Measurements from ENCODE around the gene MT1E.

DNA sequence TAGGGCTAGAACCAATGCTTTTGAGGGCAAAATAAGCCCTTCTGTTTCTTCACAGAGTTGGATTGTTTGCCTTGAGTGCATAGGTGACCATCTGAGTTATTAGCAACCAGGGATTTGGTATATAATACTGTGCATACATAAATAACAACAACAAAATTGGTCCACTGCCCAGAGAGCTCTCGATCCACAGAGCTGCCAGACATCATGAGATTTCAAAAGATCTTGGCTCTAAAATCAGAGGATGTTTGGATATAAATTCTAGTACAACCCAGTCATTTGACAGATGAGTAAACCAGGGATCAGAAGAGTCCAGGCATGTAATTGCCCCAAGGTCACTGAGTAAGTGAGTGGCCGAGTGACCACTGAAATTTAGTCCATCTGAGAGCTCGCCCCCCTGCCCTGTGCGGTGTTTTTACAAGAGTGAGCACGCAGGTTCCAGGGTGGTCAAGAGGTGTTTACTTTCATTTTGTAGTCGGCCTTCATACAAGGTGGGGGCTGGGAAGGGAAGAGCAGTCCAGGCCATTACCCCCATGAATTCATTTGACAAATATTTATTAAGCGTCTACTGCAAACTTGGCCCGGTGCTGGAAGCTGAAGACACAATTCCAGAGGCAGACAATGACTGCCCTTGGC, 19.0 kb upstream of the MT1E start:
- TF ChIP-seq, protein P1, sequence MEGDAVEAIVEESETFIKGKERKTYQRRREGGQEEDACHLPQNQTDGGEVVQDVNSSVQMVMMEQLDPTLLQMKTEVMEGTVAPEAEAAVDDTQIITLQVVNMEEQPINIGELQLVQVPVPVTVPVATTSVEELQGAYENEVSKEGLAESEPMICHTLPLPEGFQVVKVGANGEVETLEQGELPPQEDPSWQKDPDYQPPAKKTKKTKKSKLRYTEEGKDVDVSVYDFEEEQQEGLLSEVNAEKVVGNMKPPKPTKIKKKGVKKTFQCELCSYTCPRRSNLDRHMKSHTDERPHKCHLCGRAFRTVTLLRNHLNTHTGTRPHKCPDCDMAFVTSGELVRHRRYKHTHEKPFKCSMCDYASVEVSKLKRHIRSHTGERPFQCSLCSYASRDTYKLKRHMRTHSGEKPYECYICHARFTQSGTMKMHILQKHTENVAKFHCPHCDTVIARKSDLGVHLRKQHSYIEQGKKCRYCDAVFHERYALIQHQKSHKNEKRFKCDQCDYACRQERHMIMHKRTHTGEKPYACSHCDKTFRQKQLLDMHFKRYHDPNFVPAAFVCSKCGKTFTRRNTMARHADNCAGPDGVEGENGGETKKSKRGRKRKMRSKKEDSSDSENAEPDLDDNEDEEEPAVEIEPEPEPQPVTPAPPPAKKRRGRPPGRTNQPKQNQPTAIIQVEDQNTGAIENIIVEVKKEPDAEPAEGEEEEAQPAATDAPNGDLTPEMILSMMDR (conservative IDR thresholded peaks at IDR 0.05; ENCODE audit: low read depth, low read length): no peak
- peak; percentile 40; the same call in 1 of the 2 replicates for TF ChIP-seq EZH2phosphoT487 (IDR thresholded peaks at IDR 0.05; ENCODE audit: borderline replicate concordance, low read length)

Data from PC-3 (cell line).